DOHH2 (cell line): ENCODE data around the gene MAB21L1.

Source experiments
- H3F3A ChIP-seq: fragments of 200-600 bp; sonication (generic), shearing (Covaris generic); 2 replicates; pipeline ENCODE4 v1.6.0; 2016; ENCODE audit warnings: antibody characterized with exemption, mild to moderate bottlenecking; ENCODE audit not compliant: control insufficient read depth, insufficient read depth
- H3K27ac ChIP-seq: fragments of 200-600 bp; sonication (generic); 2 replicates; pipeline ENCODE4 v1.5.1; 2014; ENCODE audit warnings: low read depth, mild to moderate bottlenecking, low read length, moderate library complexity
- H3K27me3 ChIP-seq: fragments of 200-600 bp; sonication (generic); 2 replicates; pipeline ENCODE4 v1.6.1; 2014; ENCODE audit warnings: mild to moderate bottlenecking, low read length, mixed read lengths; ENCODE audit not compliant: control insufficient read depth
- H3K36me3 ChIP-seq: fragments of 200-600 bp; sonication (generic); 2 replicates; pipeline ENCODE4 v1.6.1; 2014; ENCODE audit warnings: mild to moderate bottlenecking, low read length, moderate library complexity, mixed read lengths; ENCODE audit not compliant: control insufficient read depth
- H3K4me1 ChIP-seq: fragments of 200-600 bp; sonication (generic); 2 replicates; pipeline ENCODE4 v1.6.1; 2014; ENCODE audit warnings: mild to moderate bottlenecking, low read length, mixed read lengths; ENCODE audit not compliant: control insufficient read depth
- H3K4me2 ChIP-seq: fragments of 200-600 bp; sonication (generic); 2 replicates; pipeline ENCODE4 v1.6.0; 2014; ENCODE audit warnings: mild to moderate bottlenecking, low read length, moderate library complexity
- H3K4me3 ChIP-seq: fragments of 200-600 bp; sonication (generic); 2 replicates; pipeline ENCODE4 v1.5.1; 2014; ENCODE audit warnings: mild to moderate bottlenecking, low read length, mixed read lengths
- H3K79me2 ChIP-seq: fragments of 200-600 bp; sonication (generic); 2 replicates; pipeline ENCODE4 v1.6.1; 2014; ENCODE audit warnings: mild to moderate bottlenecking, low read length, mixed read lengths; ENCODE audit not compliant: control insufficient read depth
- H3K9me2 ChIP-seq: fragments of 200-600 bp; sonication (generic); replicated peaks from 2 replicates; pipeline ENCODE4 v1.6.1; 2014; ENCODE audit warnings: mild to moderate bottlenecking, low read length, mixed read lengths; ENCODE audit not compliant: control insufficient read depth
- H3K9me3 ChIP-seq: fragments of 200-600 bp; sonication (generic); 2 replicates; pipeline ENCODE4 v1.6.1; 2014; ENCODE audit warnings: antibody characterized with exemption, low read length, mixed read lengths; ENCODE audit not compliant: control insufficient read depth, insufficient read depth
- H4K20me1 ChIP-seq: fragments of 200-600 bp; sonication (generic); 2 replicates; pipeline ENCODE4 v1.6.0; 2014; ENCODE audit warnings: low read depth, mild to moderate bottlenecking, antibody characterized with exemption, low read length, moderate library complexity; ENCODE audit not compliant: control insufficient read depth, insufficient read depth
- CTCF ChIP-seq: fragments of 200-600 bp; sonication (generic); IDR thresholded peaks from one replicate; pipeline ENCODE4 v1.5.1; 2014; ENCODE audit warnings: antibody characterized with exemption, mild to moderate bottlenecking, low read depth, low read length; ENCODE audit not compliant: poor library complexity, severe bottlenecking
- EZH2phosphoT487 ChIP-seq: fragments of 200-600 bp; sonication (generic); IDR thresholded peaks from 2 replicates; pipeline ENCODE4 v1.6.1; 2017; ENCODE audit warnings: borderline replicate concordance, mild to moderate bottlenecking, antibody characterized with exemption, low read length, moderate library complexity, mixed read lengths

Gene MAB21L1

GRCh38 chr13:35502456-35502855, 26.0 kb upstream of the MAB21L1 start:
- Histone ChIP-seq H3K4me1 (peaks cover 5% of the 10 kb centered on the region), H3K27ac (no peak overlapping the region)

GRCh38 chr13:35501661-35502235, 25.3 kb upstream of the MAB21L1 start:
- TF ChIP-seq CTCF (no peak), EZH2phosphoT487 (no peak)
- Histone ChIP-seq H3K4me2 (no peak overlapping the region), H3K4me3 (no peak overlapping the region), H3K9me3 (no peaks in the 10 kb centered on the region), H3K9me2 (no peaks in the 10 kb centered on the region), H3K27me3 (no peaks in the 10 kb centered on the region), H3K4me1 (peaks cover 12% of the 10 kb centered on the region), H3K27ac (no peak overlapping the region), H3K79me2 (no peaks in the 10 kb centered on the region), H4K20me1 (no peaks in the 10 kb centered on the region), H3K36me3 (no peaks in the 10 kb centered on the region), H3F3A (0 out of 2 replicates have a peak, but pooled peaks cover 6% of the 10 kb centered on the region)

More at GRCh38 chr13:35502456-35502855, 26.0 kb upstream of the MAB21L1 start:
- Histone ChIP-seq H3K4me3 (no peak overlapping the region), H3K4me2 (no peak overlapping the region), H3K9me3 (no peaks in the 10 kb centered on the region), H3F3A (no peaks in the 10 kb centered on the region), H4K20me1 (no peaks in the 10 kb centered on the region), H3K79me2 (no peaks in the 10 kb centered on the region), H3K27me3 (no peaks in the 10 kb centered on the region), H3K36me3 (no peaks in the 10 kb centered on the region), H3K9me2 (no peaks in the 10 kb centered on the region)
- TF ChIP-seq CTCF (no peak), EZH2phosphoT487 (no peak)

GRCh38 chr13:35500144-35500543, 23.7 kb upstream of the MAB21L1 start:
- no peaks in the 10 kb centered on the region for H3K36me3 ChIP-seq
- no peak overlapping the region for H3K4me3 ChIP-seq
- H3K27ac ChIP-seq: no peak overlapping the region
- no peaks in the 10 kb centered on the region for H3K27me3 ChIP-seq
- H4K20me1 ChIP-seq: no peaks in the 10 kb centered on the region
- H3K4me1 ChIP-seq: peaks cover 23% of the 10 kb centered on the region
- no peaks in the 10 kb centered on the region for H3K9me2 ChIP-seq
- 0 out of 2 replicates have a peak, but pooled peaks cover 8% of the 10 kb centered on the region for H3F3A ChIP-seq
- no peak overlapping the region for H3K4me2 ChIP-seq
- H3K79me2 ChIP-seq: no peaks in the 10 kb centered on the region
- H3K9me3 ChIP-seq: no peaks in the 10 kb centered on the region
- TF ChIP-seq CTCF (no peak), EZH2phosphoT487 (no peak)
